Activated naive CD4-positive, alpha-beta T cell treated with anti-CD3 and anti-CD28 coated beads, Interleukin-2, amount 50 U/mL, for 16 hours (primary cell): ENCODE data around the gene ZSCAN10.
A peak's percentile ranks its signal among the peaks of the same experiment; 100 is the strongest.
"Not testable (repeated sequence)": the region's sequence is repeated elsewhere in the genome, so short reads cannot be mapped to it uniquely, and the experiment has no call there.

Source experiments
- DNase-seq: peaks from one replicate; pipeline ENCODE4 v3.0.0-alpha.2; 2020

Gene ZSCAN10

GRCh38 chr16:3059041-3059722 lies 39.9 kb downstream of the ZSCAN10 start:
- DNase-seq, result peak; percentile 86

DNA sequence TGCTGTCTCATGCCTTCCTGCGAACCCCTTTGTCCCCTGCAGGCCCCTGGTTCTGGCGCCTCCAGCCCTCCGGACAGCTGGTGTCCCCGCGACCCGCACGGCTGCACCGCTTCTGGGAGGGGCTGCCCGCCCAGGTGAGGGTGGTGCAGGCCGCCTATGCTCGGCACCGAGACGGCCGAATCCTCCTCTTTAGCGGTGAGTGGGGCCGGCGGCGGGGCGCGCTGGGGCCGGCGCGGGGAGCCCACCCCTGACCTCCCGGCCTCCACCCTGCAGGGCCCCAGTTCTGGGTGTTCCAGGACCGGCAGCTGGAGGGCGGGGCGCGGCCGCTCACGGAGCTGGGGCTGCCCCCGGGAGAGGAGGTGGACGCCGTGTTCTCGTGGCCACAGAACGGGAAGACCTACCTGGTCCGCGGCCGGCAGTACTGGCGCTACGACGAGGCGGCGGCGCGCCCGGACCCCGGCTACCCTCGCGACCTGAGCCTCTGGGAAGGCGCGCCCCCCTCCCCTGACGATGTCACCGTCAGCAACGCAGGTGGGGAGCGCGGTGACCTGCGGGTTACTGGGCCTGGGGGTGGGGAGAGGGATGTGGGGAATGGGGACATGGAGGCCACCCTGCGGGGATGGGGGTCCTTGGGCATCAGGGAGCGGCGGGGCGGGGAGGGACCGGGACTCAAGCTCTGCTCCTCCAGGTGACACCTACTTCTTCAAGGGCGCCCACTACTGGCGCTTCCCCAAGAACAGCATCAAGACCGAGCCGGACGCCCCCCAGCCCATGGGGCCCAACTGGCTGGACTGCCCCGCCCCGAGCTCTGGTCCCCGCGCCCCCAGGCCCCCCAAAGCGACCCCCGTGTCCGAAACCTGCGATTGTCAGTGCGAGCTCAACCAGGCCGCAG lies 40.7 kb downstream of the ZSCAN10 start:
- DNase-seq, result peak; percentile 56

- DNase-seq, result no peak
Observed at GRCh38 chr16:3057181-3058138, 41.6 kb downstream of the ZSCAN10 start.

DNA sequence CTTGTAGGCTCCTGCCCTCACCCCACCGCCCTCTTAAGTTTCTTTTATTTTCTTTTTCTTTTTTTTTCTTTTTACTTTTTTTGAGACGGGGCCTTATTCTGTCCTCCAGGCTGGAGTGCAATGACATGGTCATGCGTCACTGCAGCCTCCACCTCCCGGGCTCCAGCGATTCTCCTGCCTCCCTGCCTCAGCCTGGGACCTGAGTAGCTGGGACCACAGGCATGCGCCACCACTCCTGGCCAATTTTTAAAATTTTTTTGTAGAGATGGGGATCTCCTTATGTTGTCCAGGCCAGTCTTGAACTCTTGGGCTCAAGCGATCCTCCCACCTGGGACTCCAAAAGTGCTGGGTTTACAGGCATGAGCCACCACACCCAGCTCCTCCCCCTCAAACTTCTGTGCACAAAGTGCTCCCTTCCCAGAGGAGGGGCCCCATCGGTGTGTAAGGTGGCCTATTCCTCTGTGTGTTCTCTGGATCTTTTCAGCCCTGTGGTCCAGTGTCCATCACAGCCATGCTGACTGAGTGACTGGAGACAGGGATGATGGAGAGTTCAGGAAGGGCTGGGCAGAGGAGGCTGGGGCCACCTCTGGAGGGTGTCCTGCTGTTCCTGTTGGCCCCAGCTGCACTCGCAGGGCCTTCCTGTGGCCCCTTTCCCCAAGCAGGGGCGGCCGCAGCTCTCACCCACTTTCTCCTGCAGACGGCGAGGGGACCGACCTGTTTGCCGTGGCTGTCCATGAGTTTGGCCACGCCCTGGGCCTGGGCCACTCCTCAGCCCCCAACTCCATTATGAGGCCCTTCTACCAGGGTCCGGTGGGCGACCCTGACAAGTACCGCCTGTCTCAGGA lies 42.5 kb downstream of the ZSCAN10 start:
- DNase-seq, result no peak

DNA sequence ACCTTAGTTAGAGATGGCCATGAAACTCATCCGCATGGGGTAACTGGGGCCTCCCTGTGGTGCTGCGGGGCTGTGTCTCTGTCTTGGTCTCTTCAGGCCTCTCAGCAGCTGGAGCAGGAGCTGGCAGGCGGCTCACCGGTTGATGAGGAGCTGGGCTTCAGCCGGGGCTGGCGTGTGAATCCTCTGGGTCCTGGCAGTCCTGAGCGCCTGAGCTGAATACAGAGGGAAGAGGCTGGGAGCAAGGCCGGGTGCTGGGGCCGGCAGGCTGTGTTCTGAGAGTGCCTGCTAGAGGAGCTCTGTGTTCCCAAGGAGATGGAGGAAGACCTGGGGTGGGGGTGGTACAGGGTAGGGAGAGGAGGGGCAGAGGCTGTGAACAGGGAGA lies 43.4 kb downstream of the ZSCAN10 start:
- not testable (repeated sequence) for DNase-seq

- no peak for DNase-seq
Observed at GRCh38 chr16:3054965-3055733, 43.9 kb downstream of the ZSCAN10 start.

DNA sequence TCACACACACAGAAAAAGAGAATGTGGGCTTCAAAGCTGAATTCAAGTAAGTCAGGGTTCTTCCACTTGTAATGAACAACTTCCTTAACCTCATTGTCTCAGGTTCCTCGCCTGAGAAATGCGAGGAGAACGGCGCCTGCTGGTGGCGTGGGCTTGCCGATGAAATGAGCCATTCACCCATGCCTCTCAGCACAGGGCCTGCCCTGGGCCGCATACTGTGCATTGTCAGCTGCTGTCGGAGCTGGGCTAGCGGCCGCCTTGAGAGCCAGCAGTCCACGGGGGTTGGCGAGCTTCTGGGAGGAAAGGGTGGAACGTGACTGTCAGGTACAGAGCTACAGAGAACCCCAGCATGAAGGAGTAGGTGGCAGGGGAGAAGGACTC lies 45.8 kb downstream of the ZSCAN10 start:
- DNase-seq, result not testable (repeated sequence)

DNA sequence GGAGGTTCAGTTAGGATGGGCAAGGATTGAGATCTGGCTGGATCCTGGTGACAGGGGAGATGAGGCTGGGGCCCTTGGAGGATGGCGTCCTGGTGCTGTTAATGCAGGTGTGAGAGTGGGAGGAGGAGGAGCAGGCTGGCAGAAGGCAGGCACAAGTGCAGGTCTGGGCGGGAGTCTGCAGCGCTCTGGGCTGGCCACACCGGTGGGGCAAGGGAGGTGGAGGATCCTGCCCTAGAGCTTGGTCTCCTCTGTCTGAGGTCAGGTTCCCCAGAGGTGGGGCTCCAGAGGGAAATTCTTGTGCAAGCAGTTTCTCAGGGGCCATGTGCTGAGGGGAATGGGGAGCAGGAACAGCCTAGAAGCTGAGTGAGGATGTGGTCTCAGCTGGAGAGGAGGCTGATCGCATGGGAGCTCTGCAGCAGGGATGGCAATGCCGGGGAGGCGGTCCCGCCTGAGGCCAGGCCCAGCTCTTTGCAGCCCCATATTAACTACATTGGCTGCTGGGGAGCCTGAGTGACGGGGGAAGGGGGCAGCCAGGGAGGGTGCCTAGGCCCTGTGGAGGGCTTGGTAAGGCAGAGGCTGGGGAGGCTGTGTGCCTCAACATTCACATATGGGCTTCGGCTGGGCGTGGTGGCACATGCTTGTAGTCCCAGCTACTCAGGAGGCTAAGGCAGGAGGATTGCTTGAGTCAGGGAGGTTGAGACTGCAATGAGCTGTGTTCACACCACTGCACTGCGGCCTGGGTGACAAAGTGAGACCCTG lies 46.3 kb downstream of the ZSCAN10 start:
- DNase-seq, result not testable (repeated sequence)

DNA sequence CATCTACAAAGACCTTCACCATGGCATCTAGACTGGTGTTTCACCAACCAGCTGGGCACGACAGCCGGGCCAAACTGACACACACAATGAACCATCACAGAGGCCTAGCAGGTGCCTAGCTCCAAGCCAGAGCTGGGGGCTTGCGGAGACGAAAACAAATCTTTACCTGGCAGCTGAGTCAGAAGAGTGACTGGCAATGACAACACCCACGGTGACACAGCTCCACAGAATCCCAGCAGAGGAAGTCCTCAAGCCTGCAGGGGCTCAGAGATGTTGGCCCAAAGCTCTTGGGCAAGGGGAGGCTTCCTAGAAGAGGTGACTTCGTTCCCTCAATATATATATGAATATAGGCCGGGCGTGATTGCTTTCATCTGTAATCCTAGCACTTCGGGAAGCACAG lies 47.6 kb downstream of the ZSCAN10 start:
- DNase-seq, result no peak

DNA sequence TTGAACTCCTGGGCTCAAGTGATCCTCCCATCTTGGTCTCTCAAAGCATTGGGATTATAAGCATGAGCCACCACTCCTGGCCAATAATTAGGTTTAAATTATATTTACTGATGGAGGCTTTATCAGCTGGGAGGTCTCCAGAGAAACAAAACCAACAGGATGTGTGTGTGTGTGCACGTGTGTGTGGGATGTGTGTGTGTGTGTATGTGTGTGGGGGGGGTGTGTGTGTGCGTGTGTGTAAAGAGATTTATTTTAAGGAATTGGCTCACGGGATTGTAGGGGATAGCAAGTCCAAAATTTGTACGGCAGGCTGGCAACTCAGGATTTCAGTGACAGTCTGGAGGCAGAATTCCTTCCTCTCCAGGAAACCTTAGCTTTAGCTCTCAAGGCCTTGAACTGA lies 48.1 kb downstream of the ZSCAN10 start:
- DNase-seq, result no peak

- no peak for DNase-seq
Observed at GRCh38 chr16:3050487-3050886, 48.6 kb downstream of the ZSCAN10 start.

GRCh38 chr16:3049921-3050481 lies 49.1 kb downstream of the ZSCAN10 start:
- no peak for DNase-seq

- no peak for DNase-seq
Observed at GRCh38 chr16:3047387-3047720, 51.7 kb downstream of the ZSCAN10 start.

DNA sequence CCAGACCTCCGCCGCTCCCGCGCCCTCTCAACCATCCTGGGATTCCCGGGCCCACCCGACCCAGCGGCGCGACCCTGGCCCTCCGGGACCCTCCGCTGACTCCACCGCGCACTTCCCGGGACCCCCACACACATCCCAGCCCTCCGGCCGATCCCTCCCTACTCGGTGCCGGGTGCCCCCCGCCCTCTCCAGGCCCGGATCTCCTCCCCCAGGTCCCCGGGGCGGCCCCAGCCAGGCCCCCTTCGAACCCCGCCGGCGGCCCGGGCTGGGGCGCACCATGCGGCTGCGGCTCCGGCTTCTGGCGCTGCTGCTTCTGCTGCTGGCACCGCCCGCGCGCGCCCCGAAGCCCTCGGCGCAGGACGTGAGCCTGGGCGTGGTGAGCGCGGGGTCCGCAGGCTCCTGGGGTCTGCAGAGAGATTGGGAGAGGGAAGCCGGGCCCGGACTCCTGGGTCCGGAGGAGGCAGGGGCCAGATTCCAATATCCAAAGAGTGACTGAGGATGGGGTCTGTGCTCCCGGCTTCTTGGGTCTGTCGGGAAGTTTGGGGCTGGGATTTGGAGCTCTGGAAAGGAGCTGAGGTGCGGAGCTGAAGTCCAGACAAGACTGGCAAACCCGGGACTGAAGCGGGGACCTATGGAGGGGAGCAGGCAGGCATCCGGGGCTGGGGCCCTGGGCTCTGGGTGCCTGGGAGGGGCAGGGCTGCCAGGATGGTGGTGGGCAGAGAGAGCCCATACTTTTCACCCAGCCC lies 52.3 kb downstream of the ZSCAN10 start:
- DNase-seq, result no peak

- no peak for DNase-seq
Observed at GRCh38 chr16:3045758-3046640, 53.1 kb downstream of the ZSCAN10 start, which contains the start of gene MMP25. TSS of gene MMP25 (plus strand) at chr16:3046561. CDS start at chr16:3046918, 357 bp downstream.

DNA sequence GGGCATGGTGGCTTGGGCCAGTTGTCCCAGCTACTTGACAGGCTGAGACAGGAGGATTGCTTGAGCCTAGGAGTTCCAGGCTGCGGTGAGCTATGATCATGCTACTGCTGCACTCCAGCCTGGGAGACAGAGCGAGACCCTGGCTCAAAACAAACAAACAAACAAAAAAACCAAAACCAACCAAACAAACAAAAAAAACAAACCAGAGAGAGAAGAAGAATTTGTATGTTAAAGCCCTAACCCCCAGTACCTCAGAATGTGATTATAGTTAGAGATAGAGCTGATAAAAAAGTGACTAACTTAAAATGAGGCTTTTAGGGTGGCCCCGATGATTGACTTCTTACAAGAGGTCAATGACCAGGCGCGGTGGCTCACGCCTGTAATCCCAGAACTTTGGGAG lies 54.4 kb downstream of the ZSCAN10 start:
- DNase-seq, result no peak

DNA sequence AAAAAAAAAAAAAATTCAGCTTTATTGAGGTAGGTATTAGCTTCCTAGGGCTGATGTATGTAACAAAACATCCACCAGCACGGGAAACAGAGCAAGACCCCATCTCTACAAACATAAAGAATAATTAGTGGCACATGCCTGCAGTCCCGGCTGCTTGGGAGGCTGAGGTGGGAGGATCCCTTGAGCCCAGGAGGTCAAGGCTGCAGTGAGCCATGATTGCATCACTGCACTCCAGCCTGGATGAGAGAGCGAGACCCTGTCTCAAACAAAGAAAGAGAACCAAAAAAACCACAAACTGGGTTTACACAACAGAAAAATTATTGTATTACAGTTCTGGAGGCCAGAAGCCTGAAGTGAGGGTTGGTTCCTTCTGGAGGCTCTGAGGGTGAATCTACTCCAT lies 56.7 kb downstream of the ZSCAN10 start:
- no peak for DNase-seq

DNA sequence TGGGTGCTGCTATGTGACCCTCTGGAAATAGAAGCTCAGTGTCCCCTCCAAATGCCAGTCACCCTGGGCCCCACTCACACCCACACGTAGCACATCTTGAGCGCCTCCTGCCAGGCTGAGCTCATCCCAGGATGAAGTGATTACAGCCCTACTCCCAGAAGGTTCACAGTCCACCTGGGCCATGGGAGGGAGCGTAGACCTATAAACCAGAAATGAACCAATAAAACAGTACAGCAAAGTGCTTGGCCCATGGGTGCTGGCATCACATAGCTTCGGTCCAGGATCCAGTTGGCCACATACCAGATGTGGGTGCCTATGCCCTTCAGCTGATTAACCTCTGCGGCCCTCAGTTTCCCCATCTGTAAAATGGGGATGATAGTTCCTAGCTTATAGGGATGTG lies 60.2 kb downstream of the ZSCAN10 start:
- no peak for DNase-seq
